Coronary artery (tissue), 2 donors: Measurements from ENCODE around the gene RNF149.

Experiments used
- DNase-seq: peaks from one replicate; pipeline ENCODE4 v3.0.0-alpha.2; 2017; ENCODE audit warnings: low spot score
- H3K27ac ChIP-seq, 2 donors: fragments of 200-600 bp; sonication (generic); one replicate each; pipeline ENCODE4 v1.5.1; 2016 to 2019
- H3K4me3 ChIP-seq: fragments of 200-600 bp; sonication (generic); 2 replicates; pipeline ENCODE4 v1.5.1; 2016; ENCODE audit warnings: mild to moderate bottlenecking, moderate library complexity
- CTCF ChIP-seq: fragments of 200-600 bp; sonication (generic); IDR thresholded peaks from one replicate; pipeline ENCODE4 v1.5.1; 2019; ENCODE audit warnings: antibody characterized with exemption

Gene RNF149

GRCh38 chr2:101310834-101311695 lies 2.6 kb upstream of the RNF149 start:
- peak overlapping the region in 1 of 2 donors; percentile 21 for H3K27ac ChIP-seq
- DNase-seq: no peak
- no peak overlapping the region for H3K4me3 ChIP-seq
- TF ChIP-seq CTCF: no peak

GRCh38 chr2:101310090-101310833 lies 1.8 kb upstream of the RNF149 start:
- Histone ChIP-seq H3K27ac (peak overlapping the region in 1 of 2 donors; percentile 11), H3K4me3 (no peak overlapping the region)
- no peak for DNase-seq
- TF ChIP-seq CTCF: no peak

- Histone ChIP-seq H3K27ac (peak overlapping the region; percentile 92 to 96), H3K4me3 (peak overlapping the region; percentile 97)
- no peak for TF ChIP-seq CTCF
- DNase-seq: no peak
Observed at GRCh38 chr2:101307950-101308431, 510 bp downstream of the RNF149 start.

- Histone ChIP-seq H3K27ac (peak overlapping the region; percentile 92 to 96), H3K4me3 (peak overlapping the region; percentile 97)
- no peak for DNase-seq
- no peak for TF ChIP-seq CTCF
Observed at GRCh38 chr2:101307503-101307902, 998 bp downstream of the RNF149 start.

- TF ChIP-seq CTCF: no peak
- Histone ChIP-seq H3K4me3 (peak overlapping the region; percentile 97), H3K27ac (peak overlapping the region; percentile 92 to 96)
- no peak for DNase-seq
Observed at GRCh38 chr2:101306410-101306809, 2.1 kb downstream of the RNF149 start.

GRCh38 chr2:101305492-101306078 lies 2.9 kb downstream of the RNF149 start:
- DNase-seq: no peak
- peak overlapping the region in 1 of 2 donors; percentile 96 for H3K27ac ChIP-seq
- no peak for TF ChIP-seq CTCF
- peak overlapping the region; percentile 97 for H3K4me3 ChIP-seq
